ENCODE measurements around the gene MAPK10.

DNA sequence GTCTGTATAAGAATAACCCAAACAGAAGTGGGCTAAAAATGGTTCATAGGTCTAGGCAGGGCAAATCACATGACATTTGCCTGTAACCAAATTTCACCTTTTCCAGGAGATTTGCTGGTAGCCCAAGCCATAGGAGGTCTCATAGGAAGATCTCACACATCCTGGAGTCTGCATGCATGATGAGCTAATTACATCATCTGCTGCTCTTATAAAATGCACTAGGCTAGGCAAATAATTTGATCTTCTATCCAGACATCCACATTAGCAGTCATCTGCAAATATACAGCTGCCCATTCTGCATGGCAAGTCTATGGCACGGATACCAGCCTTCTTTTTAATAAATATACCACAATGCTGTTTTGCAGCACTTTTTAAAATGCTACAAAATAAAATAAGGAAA lies 87.2 kb downstream of the MAPK10 start:
- TF ChIP-seq POLR2A (IDR thresholded peaks at IDR 0.05) (no peak), POLR2AphosphoS5 (IDR thresholded peaks at IDR 0.05) (no peak), EP300 (IDR thresholded peaks at IDR 0.05; ENCODE audit: low read depth) (no peak)
- TF ChIP-seq, protein P1, sequence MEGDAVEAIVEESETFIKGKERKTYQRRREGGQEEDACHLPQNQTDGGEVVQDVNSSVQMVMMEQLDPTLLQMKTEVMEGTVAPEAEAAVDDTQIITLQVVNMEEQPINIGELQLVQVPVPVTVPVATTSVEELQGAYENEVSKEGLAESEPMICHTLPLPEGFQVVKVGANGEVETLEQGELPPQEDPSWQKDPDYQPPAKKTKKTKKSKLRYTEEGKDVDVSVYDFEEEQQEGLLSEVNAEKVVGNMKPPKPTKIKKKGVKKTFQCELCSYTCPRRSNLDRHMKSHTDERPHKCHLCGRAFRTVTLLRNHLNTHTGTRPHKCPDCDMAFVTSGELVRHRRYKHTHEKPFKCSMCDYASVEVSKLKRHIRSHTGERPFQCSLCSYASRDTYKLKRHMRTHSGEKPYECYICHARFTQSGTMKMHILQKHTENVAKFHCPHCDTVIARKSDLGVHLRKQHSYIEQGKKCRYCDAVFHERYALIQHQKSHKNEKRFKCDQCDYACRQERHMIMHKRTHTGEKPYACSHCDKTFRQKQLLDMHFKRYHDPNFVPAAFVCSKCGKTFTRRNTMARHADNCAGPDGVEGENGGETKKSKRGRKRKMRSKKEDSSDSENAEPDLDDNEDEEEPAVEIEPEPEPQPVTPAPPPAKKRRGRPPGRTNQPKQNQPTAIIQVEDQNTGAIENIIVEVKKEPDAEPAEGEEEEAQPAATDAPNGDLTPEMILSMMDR (IDR thresholded peaks at IDR 0.05) = no peak
